Sigmoid colon (tissue), 4 donors: ENCODE measurements around the gene SAP30BP.

Source experiments
- CTCF ChIP-seq, 4 experiments: fragments of 450-650 bp in 3 of 4; fragments of 200-600 bp in 1 of 4; IDR thresholded peaks; one replicate each; pipeline ENCODE4 v1.5.1; 2016 to 2019; ENCODE audit warnings: antibody characterized with exemption in 4 of 4, mild to moderate bottlenecking in 3 of 4, moderate library complexity in 2 of 4
- EP300 ChIP-seq, 4 donors: sonication (generic); formaldehyde crosslinking; IDR thresholded peaks; one replicate each; pipeline ENCODE4 v1.6.1; 2017; ENCODE audit warnings: antibody characterized with exemption in 4 of 4

- TF ChIP-seq EP300 (IDR thresholded peaks at IDR 0.05) (no peak), CTCF (IDR thresholded peaks at IDR 0.05) (no peak)
These were observed 54.9 kb downstream of the SAP30BP start for GRCh38 chr17:75722076-75722475.
